OCI-LY1 (cell line): ENCODE data around the gene CCDC88B.

Source experiments
- H2AFZ ChIP-seq: fragments of 200-600 bp; sonication (generic), shearing (Covaris generic); 2 replicates; pipeline ENCODE4 v1.6.0; 2014; ENCODE audit warnings: antibody characterized with exemption, mild to moderate bottlenecking, low read length
- H3F3A ChIP-seq: fragments of 200-600 bp; sonication (generic), shearing (Covaris generic); 2 replicates; pipeline ENCODE4 v1.6.0; 2014; ENCODE audit warnings: mild to moderate bottlenecking, antibody characterized with exemption, low read length, moderate library complexity; ENCODE audit not compliant: insufficient read depth
- H3K27ac ChIP-seq: fragments of 200-600 bp; sonication (generic); 2 replicates; pipeline ENCODE4 v1.5.1; 2014; ENCODE audit warnings: low read length, mixed run types, mild to moderate bottlenecking, low read depth; ENCODE audit not compliant: poor library complexity, severe bottlenecking
- H3K27me3 ChIP-seq: fragments of 200-600 bp; sonication (generic); 2 replicates; pipeline ENCODE4 v1.6.0; 2014; ENCODE audit warnings: antibody characterized with exemption, mild to moderate bottlenecking, low read length, moderate library complexity; ENCODE audit not compliant: insufficient read depth
- H3K36me3 ChIP-seq: fragments of 200-600 bp; sonication (generic); 2 replicates; pipeline ENCODE4 v1.6.1; 2014; ENCODE audit warnings: mild to moderate bottlenecking, antibody characterized with exemption, low read length, moderate library complexity, mixed read lengths; ENCODE audit not compliant: insufficient read depth
- H3K4me1 ChIP-seq: fragments of 200-600 bp; sonication (generic); 2 replicates; pipeline ENCODE4 v1.5.1; 2014; ENCODE audit warnings: mild to moderate bottlenecking, low read length, moderate library complexity; ENCODE audit not compliant: insufficient read depth, severe bottlenecking
- H3K4me2 ChIP-seq: fragments of 200-600 bp; sonication (generic), shearing (Covaris generic); 2 replicates; pipeline ENCODE4 v1.6.1; 2014; ENCODE audit warnings: low read length
- H3K4me3 ChIP-seq: fragments of 200-600 bp; sonication (generic); 2 replicates; pipeline ENCODE4 v1.5.1; 2014; ENCODE audit warnings: low read length, low read depth, mild to moderate bottlenecking, mixed read lengths; ENCODE audit not compliant: poor library complexity, severe bottlenecking
- H3K79me2 ChIP-seq: fragments of 200-600 bp; shearing (Covaris generic); 2 replicates; pipeline ENCODE4 v1.6.1; 2016; ENCODE audit warnings: mixed run types, low read length, mixed read lengths; ENCODE audit not compliant: insufficient read depth
- H3K9ac ChIP-seq: fragments of 200-600 bp; sonication (generic), shearing (Covaris generic); 2 replicates; pipeline ENCODE4 v1.6.1; 2014; ENCODE audit warnings: mild to moderate bottlenecking, low read length, mixed read lengths
- H3K9me2 ChIP-seq: fragments of 200-600 bp; sonication (generic), shearing (Covaris generic); 2 replicates; pipeline ENCODE4 v1.6.1; 2014; ENCODE audit warnings: low read depth, mild to moderate bottlenecking, low read length, mixed read lengths
- H3K9me3 ChIP-seq: fragments of 200-600 bp; shearing (Covaris generic); 2 replicates; pipeline ENCODE4 v1.6.1; 2014; ENCODE audit warnings: low read length, mixed read lengths
- H4K20me1 ChIP-seq: fragments of 200-600 bp; sonication (generic), shearing (Covaris generic); 2 replicates; pipeline ENCODE4 v1.6.0; 2016; ENCODE audit warnings: mild to moderate bottlenecking, low read length; ENCODE audit not compliant: insufficient read depth
- EZH2 ChIP-seq: fragments of 200-600 bp; sonication (generic), shearing (Covaris generic); IDR thresholded peaks from 2 replicates; pipeline ENCODE4 v1.8.0; 2017; ENCODE audit warnings: borderline replicate concordance, mixed run types, mild to moderate bottlenecking, antibody characterized with exemption, low read length, moderate library complexity, mixed read lengths
- TF ChIP-seq, protein P1 (sequence below): fragments of 200-600 bp; sonication (generic), shearing (Covaris generic); IDR thresholded peaks from 2 replicates; pipeline ENCODE4 v1.5.1; 2017; ENCODE audit warnings: mild to moderate bottlenecking, antibody characterized with exemption, low read length, moderate library complexity, mixed read lengths

Gene CCDC88B

GRCh38 chr11:64339286-64339685 lies 718 bp upstream of the CCDC88B start:
- Histone ChIP-seq H3K9me2 (no peaks in the 10 kb centered on the region), H2AFZ (no peak overlapping the region), H3K27ac (peak overlapping the region; percentile 79), H4K20me1 (no peaks in the 10 kb centered on the region), H3K79me2 (no peaks in the 10 kb centered on the region), H3K4me3 (peak overlapping the region; percentile 70), H3F3A (no peaks in the 10 kb centered on the region), H3K4me2 (peak overlapping the region; percentile 93), H3K27me3 (no peaks in the 10 kb centered on the region), H3K9ac (peak overlapping the region; percentile 75), H3K36me3 (peaks cover 22% of the 10 kb centered on the region; the same call in 1 of the 2 replicates), H3K9me3 (no peaks in the 10 kb centered on the region), H3K4me1 (peaks cover 39% of the 10 kb centered on the region)
- TF ChIP-seq, protein P1, sequence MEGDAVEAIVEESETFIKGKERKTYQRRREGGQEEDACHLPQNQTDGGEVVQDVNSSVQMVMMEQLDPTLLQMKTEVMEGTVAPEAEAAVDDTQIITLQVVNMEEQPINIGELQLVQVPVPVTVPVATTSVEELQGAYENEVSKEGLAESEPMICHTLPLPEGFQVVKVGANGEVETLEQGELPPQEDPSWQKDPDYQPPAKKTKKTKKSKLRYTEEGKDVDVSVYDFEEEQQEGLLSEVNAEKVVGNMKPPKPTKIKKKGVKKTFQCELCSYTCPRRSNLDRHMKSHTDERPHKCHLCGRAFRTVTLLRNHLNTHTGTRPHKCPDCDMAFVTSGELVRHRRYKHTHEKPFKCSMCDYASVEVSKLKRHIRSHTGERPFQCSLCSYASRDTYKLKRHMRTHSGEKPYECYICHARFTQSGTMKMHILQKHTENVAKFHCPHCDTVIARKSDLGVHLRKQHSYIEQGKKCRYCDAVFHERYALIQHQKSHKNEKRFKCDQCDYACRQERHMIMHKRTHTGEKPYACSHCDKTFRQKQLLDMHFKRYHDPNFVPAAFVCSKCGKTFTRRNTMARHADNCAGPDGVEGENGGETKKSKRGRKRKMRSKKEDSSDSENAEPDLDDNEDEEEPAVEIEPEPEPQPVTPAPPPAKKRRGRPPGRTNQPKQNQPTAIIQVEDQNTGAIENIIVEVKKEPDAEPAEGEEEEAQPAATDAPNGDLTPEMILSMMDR, result no peak
- no peak for TF ChIP-seq EZH2

DNA sequence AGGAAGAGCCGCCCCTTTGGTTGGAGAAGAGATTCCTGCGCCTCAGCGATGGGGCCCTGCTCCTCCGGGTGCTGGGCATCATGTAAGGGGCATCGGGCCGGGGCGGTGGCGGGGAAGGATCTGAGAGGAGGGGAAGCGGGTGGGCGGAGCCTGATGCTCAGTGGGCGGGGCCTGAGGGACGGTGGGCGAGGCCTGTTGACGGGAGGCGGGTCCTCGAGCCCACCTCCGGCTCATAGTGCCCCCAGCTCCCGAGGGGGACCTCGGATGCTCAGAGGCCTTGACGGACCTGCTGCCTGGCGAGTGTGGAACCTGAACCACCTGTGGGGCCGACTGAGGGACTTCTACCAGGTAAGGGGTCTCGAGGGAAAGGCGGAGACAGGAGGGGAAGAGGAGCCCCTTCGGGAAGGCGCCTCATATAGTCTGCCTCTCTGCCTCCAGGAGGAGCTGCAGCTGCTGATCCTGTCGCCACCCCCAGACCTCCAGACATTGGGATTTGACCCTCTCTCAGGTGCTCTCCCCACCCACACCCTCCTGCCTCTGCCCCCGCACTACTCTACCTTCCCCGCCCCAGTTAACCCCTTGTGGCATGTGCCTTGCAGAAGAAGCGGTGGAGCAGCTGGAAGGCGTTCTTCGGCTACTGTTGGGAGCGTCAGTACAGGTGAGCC lies 799 bp downstream of the CCDC88B start:
- H3K4me2 ChIP-seq, result peak overlapping the region; percentile 93
- peak overlapping the region; percentile 70 for H3K4me3 ChIP-seq
- no peaks in the 10 kb centered on the region for H3F3A ChIP-seq

GRCh38 chr11:64341429-64341828 lies 1.4 kb downstream of the CCDC88B start:
- peak overlapping the region; percentile 78 for H3K27ac ChIP-seq
- no peaks in the 10 kb centered on the region for H4K20me1 ChIP-seq
- peak overlapping the region; percentile 47; the same call in 1 of the 2 replicates for H3K9ac ChIP-seq
- no peaks in the 10 kb centered on the region for H3K9me2 ChIP-seq
- H3K4me1 ChIP-seq, result peaks cover 30% of the 10 kb centered on the region
- H3K4me3 ChIP-seq, result peak overlapping the region; percentile 70
- no peaks in the 10 kb centered on the region for H3F3A ChIP-seq
- H3K27me3 ChIP-seq, result no peaks in the 10 kb centered on the region
- H3K79me2 ChIP-seq, result no peaks in the 10 kb centered on the region
- H2AFZ ChIP-seq, result no peak overlapping the region
- H3K4me2 ChIP-seq, result peak overlapping the region; percentile 93
- no peaks in the 10 kb centered on the region for H3K9me3 ChIP-seq
- H3K36me3 ChIP-seq, result peaks cover 36% of the 10 kb centered on the region; the same call in 1 of the 2 replicates
- TF ChIP-seq, protein P1, result no peak
- TF ChIP-seq EZH2, result no peak

More for the DNA sequence above, 799 bp downstream of the CCDC88B start:
- Histone ChIP-seq H4K20me1 (no peaks in the 10 kb centered on the region), H3K27ac (peak overlapping the region; percentile 79), H3K36me3 (peaks cover 36% of the 10 kb centered on the region; the same call in 1 of the 2 replicates), H3K9me2 (no peaks in the 10 kb centered on the region), H3K79me2 (no peaks in the 10 kb centered on the region), H3K4me1 (peaks cover 30% of the 10 kb centered on the region), H3K27me3 (no peaks in the 10 kb centered on the region), H3K9me3 (no peaks in the 10 kb centered on the region), H2AFZ (no peak overlapping the region), H3K9ac (peak overlapping the region; percentile 75)
- TF ChIP-seq, protein P1, result peak; percentile 30; the same call in 1 of the 2 replicates
- TF ChIP-seq EZH2, result no peak
